Epithelial cell of esophagus (primary cell): ENCODE measurements around the gene CBFB.
A peak's percentile ranks its signal among the peaks of the same experiment; 100 is the strongest.

Experiments
- DNase-seq: peaks from one replicate; pipeline ENCODE4 v3.0.0; 2010; ENCODE audit warnings: low read depth
- H3K4me3 ChIP-seq: 2 replicates; pipeline ENCODE4 v1.5.1; 2011; ENCODE audit warnings: mild to moderate bottlenecking, low read length, control low read depth
- CTCF ChIP-seq: IDR thresholded peaks from 2 replicates; pipeline ENCODE4 v1.5.1; 2011; ENCODE audit warnings: low read depth, mild to moderate bottlenecking, low read length, control low read depth, inconsistent platforms; ENCODE audit not compliant: insufficient read depth; ENCODE audit errors: missing control alignments

The CBFB gene

GRCh38 chr16:67111951-67112444 is 83.0 kb downstream of the CBFB start:
- DNase-seq = no peak
- H3K4me3 ChIP-seq = no peak overlapping the region
- no peak for TF ChIP-seq CTCF

GRCh38 chr16:67112591-67113399 is 83.8 kb downstream of the CBFB start:
- peak; percentile 29 for TF ChIP-seq CTCF
- peak; percentile 59 for DNase-seq
- no peak overlapping the region for H3K4me3 ChIP-seq

- TF ChIP-seq CTCF = no peak
- no peak overlapping the region for H3K4me3 ChIP-seq
Measured at GRCh38 chr16:67114793-67115192, 85.8 kb downstream of the CBFB start.

GRCh38 chr16:67115639-67116038 is 86.7 kb downstream of the CBFB start:
- no peak overlapping the region for H3K4me3 ChIP-seq
- no peak for TF ChIP-seq CTCF
- DNase-seq = peak; percentile 93

More at GRCh38 chr16:67114793-67115192, 85.8 kb downstream of the CBFB start:
- no peak for DNase-seq

- TF ChIP-seq CTCF = no peak
- DNase-seq = peak; percentile 25
- H3K4me3 ChIP-seq = no peak overlapping the region
Measured at GRCh38 chr16:67116388-67117311, 87.7 kb downstream of the CBFB start.

GRCh38 chr16:67117716-67118115 is 88.8 kb downstream of the CBFB start:
- no peak for TF ChIP-seq CTCF
- no peak for DNase-seq
- H3K4me3 ChIP-seq = no peak overlapping the region
